MCF 10A (cell line): Measurements from ENCODE around the gene IL1RAPL2. TPM values are rescaled to one million over a fixed set of nuclear protein-coding genes. Genes with fewer than 3 reads are reported as not detected.

Source experiments
- BruUV-seq: library from RNA; stranded (reverse); fragments of 400-500 nt; replicated peaks from 2 replicates; lab custom pipeline; 2021; lab: Mats Ljungman, UMichigan
- CTCF ChIA-PET: fragments of 300-600 bp; sonication (Branson Sonifier 250); formaldehyde crosslinking; extraction: SDS; loops from one replicate; lab custom pipeline; 2021; ENCODE audit warnings: antibody characterized with exemption, inconsistent platforms; lab: Yijun Ruan, JAX
- POLR2A ChIA-PET: fragments of 300-600, 350-650 bp; sonication (Branson Sonifier 250); formaldehyde crosslinking; extraction: SDS; loops from one replicate; lab custom pipeline; 2020; ENCODE audit warnings: antibody characterized with exemption, inconsistent platforms; lab: Yijun Ruan, JAX
- DNase-seq: peaks from one replicate; pipeline ENCODE4 v3.0.0-alpha.2; 2018; ENCODE audit not compliant: unreplicated experiment
- H3K27ac Mint-ChIP-seq: one replicate; pipeline ENCODE4 v1.8.0; 2022; ENCODE audit warnings: mild to moderate bottlenecking, low read depth, mixed read lengths; ENCODE audit not compliant: unreplicated experiment
- H3K27me3 Mint-ChIP-seq: one replicate; pipeline ENCODE4 v1.8.0; 2022; ENCODE audit warnings: mixed read lengths; ENCODE audit not compliant: insufficient read depth, unreplicated experiment
- H3K36me3 Mint-ChIP-seq: one replicate; pipeline ENCODE4 v1.8.0; 2022; ENCODE audit warnings: mild to moderate bottlenecking, moderate library complexity, mixed read lengths; ENCODE audit not compliant: insufficient read depth, unreplicated experiment
- H3K4me1 Mint-ChIP-seq: one replicate; pipeline ENCODE4 v1.8.0; 2022; ENCODE audit warnings: mixed read lengths; ENCODE audit not compliant: insufficient read depth, unreplicated experiment
- H3K4me3 Mint-ChIP-seq: one replicate; pipeline ENCODE4 v1.8.0; 2022; ENCODE audit warnings: mild to moderate bottlenecking, moderate library complexity, mixed read lengths; ENCODE audit not compliant: unreplicated experiment
- H3K9me3 Mint-ChIP-seq: one replicate; pipeline ENCODE4 v1.8.0; 2022; ENCODE audit warnings: mixed read lengths; ENCODE audit not compliant: unreplicated experiment
- intact Hi-C: fragments of 100-400 bp; cut with micrococcal nuclease; formaldehyde crosslinking; loops from 2 replicates; pipeline ENCODE4 v1.14.1; 2022
- total RNA-seq: library from RNA; stranded (reverse); gene quantifications from 2 replicates; pipeline ENCODE4 v1.2.3, GENCODE V29; 2022
- TF ChIP-seq, protein P1 (sequence below): fragments of 200-600 bp; IDR thresholded peaks from one replicate; pipeline ENCODE4 v1.8.0; 2022; ENCODE audit warnings: antibody characterized with exemption, mild to moderate bottlenecking; ENCODE audit not compliant: unreplicated experiment

IL1RAPL2 gene
- total RNA-seq, 1 experiment from 2014 or later = 4.4 TPM

DNA sequence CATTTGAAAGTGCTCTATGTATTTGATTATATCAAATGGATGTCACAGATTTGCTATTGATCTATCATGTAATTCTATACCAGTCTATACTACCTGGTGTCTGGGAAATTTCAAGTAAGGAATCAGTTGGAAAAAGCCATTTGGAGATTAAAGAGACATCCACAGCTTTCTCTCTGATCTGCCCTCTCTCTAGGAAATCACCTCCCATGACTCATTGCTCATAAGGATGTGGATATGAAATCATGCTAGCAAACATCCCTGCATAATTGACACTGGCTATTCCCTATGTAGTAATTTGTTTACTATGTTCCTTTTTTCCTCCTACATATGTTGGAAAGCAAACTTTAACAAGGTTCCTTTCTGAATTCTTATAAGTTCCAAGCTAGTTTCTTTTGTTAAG is 560.2 kb downstream of the IL1RAPL2 start:
- H3K27me3 Mint-ChIP-seq = peaks cover 18% of the 10 kb centered on the region
- TF ChIP-seq, protein P1, sequence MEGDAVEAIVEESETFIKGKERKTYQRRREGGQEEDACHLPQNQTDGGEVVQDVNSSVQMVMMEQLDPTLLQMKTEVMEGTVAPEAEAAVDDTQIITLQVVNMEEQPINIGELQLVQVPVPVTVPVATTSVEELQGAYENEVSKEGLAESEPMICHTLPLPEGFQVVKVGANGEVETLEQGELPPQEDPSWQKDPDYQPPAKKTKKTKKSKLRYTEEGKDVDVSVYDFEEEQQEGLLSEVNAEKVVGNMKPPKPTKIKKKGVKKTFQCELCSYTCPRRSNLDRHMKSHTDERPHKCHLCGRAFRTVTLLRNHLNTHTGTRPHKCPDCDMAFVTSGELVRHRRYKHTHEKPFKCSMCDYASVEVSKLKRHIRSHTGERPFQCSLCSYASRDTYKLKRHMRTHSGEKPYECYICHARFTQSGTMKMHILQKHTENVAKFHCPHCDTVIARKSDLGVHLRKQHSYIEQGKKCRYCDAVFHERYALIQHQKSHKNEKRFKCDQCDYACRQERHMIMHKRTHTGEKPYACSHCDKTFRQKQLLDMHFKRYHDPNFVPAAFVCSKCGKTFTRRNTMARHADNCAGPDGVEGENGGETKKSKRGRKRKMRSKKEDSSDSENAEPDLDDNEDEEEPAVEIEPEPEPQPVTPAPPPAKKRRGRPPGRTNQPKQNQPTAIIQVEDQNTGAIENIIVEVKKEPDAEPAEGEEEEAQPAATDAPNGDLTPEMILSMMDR = no peak
- intact Hi-C loops = no loop called here
- no peak overlapping the region for H3K4me3 Mint-ChIP-seq
- DNase-seq = peak; percentile 7
- ChIA-PET CTCF (no interaction called here), POLR2A (no interaction called here)
- no peaks in the 10 kb centered on the region for H3K9me3 Mint-ChIP-seq
- H3K27ac Mint-ChIP-seq = no peak overlapping the region
- no TSS peak for BruUV-seq
- H3K36me3 Mint-ChIP-seq = no peaks in the 10 kb centered on the region
- H3K4me1 Mint-ChIP-seq = no peaks in the 10 kb centered on the region

DNA sequence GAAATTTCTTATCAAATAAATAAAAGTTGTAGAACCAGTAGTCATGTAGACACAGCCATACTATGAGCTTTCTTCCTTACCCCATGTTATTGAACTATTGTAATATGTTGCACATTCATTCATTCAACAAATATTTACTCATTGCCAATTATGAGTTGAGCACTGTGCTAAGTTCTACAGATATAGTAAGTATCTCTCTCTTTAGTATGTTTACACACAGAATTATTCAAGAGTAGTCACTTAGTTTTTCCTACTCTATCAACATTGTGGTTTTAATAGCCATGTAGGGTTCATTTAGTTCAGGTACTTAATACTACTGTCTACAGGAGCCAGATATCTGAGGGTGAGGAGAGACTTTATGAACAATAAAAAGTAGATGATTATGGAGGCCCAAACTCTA is 568.3 kb downstream of the IL1RAPL2 start:
- no TSS peak for BruUV-seq
- peaks cover 11% of the 10 kb centered on the region for H3K4me1 Mint-ChIP-seq
- POLR2A ChIA-PET = no interaction called here

DNA sequence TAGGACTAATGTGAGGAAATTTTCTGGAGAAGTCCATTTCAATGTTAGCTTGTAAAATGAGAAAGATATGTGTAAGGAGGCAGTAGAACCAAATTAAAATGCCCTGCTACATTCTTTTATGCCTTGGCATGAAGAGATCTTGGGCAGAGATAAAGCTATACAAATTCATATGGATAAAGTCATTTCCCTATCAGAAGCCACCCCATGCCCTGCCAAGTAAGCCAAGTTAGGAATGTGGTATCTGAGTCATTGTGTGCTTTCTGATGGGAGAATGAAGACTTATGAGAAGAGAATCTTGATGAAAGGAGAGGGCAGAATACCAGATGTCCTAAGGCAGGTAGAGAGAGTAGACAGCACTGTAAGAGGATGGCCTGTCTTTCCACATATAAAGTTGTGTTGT is 570.8 kb downstream of the IL1RAPL2 start:
- Mint-ChIP-seq H3K27me3 (peaks cover 28% of the 10 kb centered on the region), H3K4me3 (no peak overlapping the region), H3K4me1 (peaks cover 11% of the 10 kb centered on the region), H3K36me3 (no peaks in the 10 kb centered on the region), H3K27ac (no peak overlapping the region), H3K9me3 (no peaks in the 10 kb centered on the region)
- BruUV-seq = no TSS peak
- intact Hi-C loops = no loop called here
- ChIA-PET POLR2A (interaction anchor here (0.6 to 0.9 kb wide), 2 partner anchors 10 to 1468 kb away, joined by 3 read pairs; no protein-coding TSS in a partner anchor), CTCF (interaction anchor here (0.6 to 1.5 kb wide), 2 partner anchors 53 to 431 kb away, joined by 3 to 5 read pairs; no protein-coding TSS in a partner anchor)
- peak; percentile 35 for DNase-seq
- TF ChIP-seq, protein P1 = no peak

More for the DNA sequence above, 568.3 kb downstream of the IL1RAPL2 start:
- Mint-ChIP-seq H3K4me3 (no peak overlapping the region), H3K27ac (no peak overlapping the region), H3K36me3 (no peaks in the 10 kb centered on the region), H3K27me3 (peaks cover 18% of the 10 kb centered on the region), H3K9me3 (no peaks in the 10 kb centered on the region)
- CTCF ChIA-PET = interaction anchor here (0.6 kb wide), 1 partner anchor 280 kb away, joined by 3 read pairs; no protein-coding TSS in a partner anchor
- TF ChIP-seq, protein P1 = no peak
- no peak for DNase-seq
- intact Hi-C loops = no loop called here

DNA sequence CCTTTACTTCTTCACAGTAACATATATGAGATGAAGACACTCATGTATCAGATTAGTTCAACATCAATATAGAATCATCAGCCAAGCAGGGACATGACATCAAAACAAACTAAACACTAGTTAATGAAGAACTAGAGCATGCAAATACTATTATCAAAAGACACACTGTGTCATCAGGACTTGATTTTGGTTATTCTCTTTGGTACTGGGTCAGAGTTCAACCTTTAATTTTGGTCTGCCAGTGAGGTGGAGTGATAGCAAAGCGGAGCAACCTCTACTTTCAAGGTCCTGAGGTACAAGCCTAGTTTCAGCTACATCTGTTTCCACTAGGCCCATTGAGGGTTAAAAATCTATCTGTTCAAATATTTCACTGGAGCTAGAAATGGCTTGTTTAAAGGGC is 584.0 kb downstream of the IL1RAPL2 start:
- BruUV-seq = no TSS peak
- ChIA-PET CTCF (no interaction called here), POLR2A (no interaction called here)
- Mint-ChIP-seq H3K27ac (no peak overlapping the region), H3K36me3 (no peaks in the 10 kb centered on the region), H3K4me3 (no peak overlapping the region), H3K4me1 (no peaks in the 10 kb centered on the region), H3K27me3 (peaks cover 72% of the 10 kb centered on the region), H3K9me3 (no peaks in the 10 kb centered on the region)
- DNase-seq = no peak
- intact Hi-C loops = no loop called here
- TF ChIP-seq, protein P1 = no peak
